ENCODE results near the gene TMEM169. TPM values are rescaled to one million over a fixed set of nuclear protein-coding genes. Genes with fewer than 3 reads are reported as not detected.
A peak's percentile ranks its signal among the peaks of the same experiment; 100 is the strongest.

TMEM169 gene
- total and polyA plus RNA-seq, 2 of the 13 experiments (the other 11 are each of a cell fraction or from before 2014, with no cell fraction given) = 1.5 to 4.5 TPM

DNA sequence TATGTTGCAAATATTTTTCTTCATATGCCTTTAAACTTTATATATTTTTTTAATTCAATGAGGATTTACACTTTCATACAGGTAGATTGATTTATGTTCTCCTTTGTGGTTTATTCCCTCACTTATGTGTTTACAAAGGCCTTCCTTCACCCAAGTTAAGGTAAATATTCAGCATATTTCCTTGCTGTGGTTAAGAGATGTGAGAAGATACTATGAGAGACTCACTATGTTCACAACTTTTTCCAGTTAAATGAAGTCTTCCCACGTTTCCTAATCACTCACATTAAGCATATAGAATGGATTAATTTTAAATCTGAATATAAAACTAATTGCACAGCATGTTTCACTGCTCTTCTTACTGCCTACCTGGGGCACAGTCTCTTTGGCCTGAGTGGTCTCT is 707 bp upstream of the TMEM169 start:
- BruUV-seq (replicated peaks) = TSS peak; percentile 79
- Histone ChIP-seq H4K20me1 (ENCODE audit: insufficient read depth, low read length) (no peaks in the 10 kb centered on the region), H3K9me3 (ENCODE audit: low read length) (no peaks in the 10 kb centered on the region), H3K27ac (ENCODE audit: extremely low read length, insufficient read depth, low read length) (peak overlapping the region; percentile 88), H3K4me3 (replicated peaks in 1 of 3; ENCODE audit: insufficient read depth in 1 of 3, low read depth in 2 of 3, low read length in 3 of 3) (peak overlapping the region; percentile 85 to 100 (median 99)), H3K9ac (ENCODE audit: insufficient read depth, low read depth, low read length) (peak overlapping the region; percentile 92), H3K4me2 (ENCODE audit: low read depth, low read length) (peak overlapping the region; percentile 97), H3K4me1 (ENCODE audit: insufficient read depth, low read length) (peaks cover 83% of the 10 kb centered on the region), H3K27me3 (ENCODE audit: control insufficient read depth in 1 of 2, insufficient read depth in 2 of 2, low read length in 2 of 2) (no peaks in the 10 kb centered on the region; a peak in 1 of 5 replicates), H3K79me2 (ENCODE audit: insufficient read depth, low read length) (peaks cover 51% of the 10 kb centered on the region), H2AFZ (ENCODE audit: low read length) (no peak overlapping the region), H3K36me3 (replicated peaks in 1 of 2; ENCODE audit: control insufficient read depth in 1 of 2, insufficient read depth in 2 of 2, low read length in 2 of 2) (no peaks in the 10 kb centered on the region)
- DNase-seq (ENCODE audit: low spot score) = no peak
- 0% methylated on average over 1 of the region's 1 CpG for WGBS (ENCODE audit: low lambda C conversion rate)
- intact Hi-C loops (cut with micrococcal nuclease; ENCODE audit: unreplicated experiment) (no loop called here), in situ Hi-C loops (cut with HindIII; ENCODE audit: extremely low pct_ligation_motif_present, low pct_unique_long_range_greater_than_20kb) (no loop called here)
- FAIRE-seq = no peak
- ChIA-PET POLR2A (interaction anchor here (0.9 to 5.3 kb wide), 10 partner anchors 10 to 42 kb away, joined by 3 to 131 read pairs (median 9); partner anchors contain the start of gene XRCC5), CTCF (ENCODE audit: low intra/inter-chr PET ratio, low total read pairs) (interaction anchor here (1.1 kb wide), 1 partner anchor 35 kb away, joined by 3 read pairs; no protein-coding TSS in a partner anchor)
- ATAC-seq = no peak
- 0 out of 2 replicates have a peak, but pooled peaks have one; percentile 26 for TF ChIP-seq ZSCAN20 (CRISPR knock-in tag; IDR thresholded peaks at IDR 0.05; ENCODE audit: borderline replicate concordance)
- no peak for TF ChIP-seq AKNA (CRISPR knock-in tag; IDR thresholded peaks at IDR 0.05; ENCODE audit: borderline replicate concordance)
- no peak for TF ChIP-seq HMG20B (CRISPR knock-in tag; conservative IDR thresholded peaks at IDR 0.05)
- no peak for TF ChIP-seq ZNF562 (CRISPR knock-in tag; IDR thresholded peaks at IDR 0.05; ENCODE audit: borderline replicate concordance)
- TF ChIP-seq ZNF777 (CRISPR knock-in tag; IDR thresholded peaks at IDR 0.05) = no peak
- TF ChIP-seq BORCS8-MEF2B (CRISPR knock-in tag; IDR thresholded peaks at IDR 0.05) = no peak
- TF ChIP-seq MAFK (conservative IDR thresholded peaks at IDR 0.05 in 1 of 2, IDR thresholded peaks at IDR 0.05 in 1 of 2; ENCODE audit: low read length in 2 of 2) = no peak
- TF ChIP-seq ZBTB42 (CRISPR knock-in tag; IDR thresholded peaks at IDR 0.05) = no peak
- TF ChIP-seq MIER3 (CRISPR knock-in tag; IDR thresholded peaks at IDR 0.05; ENCODE audit: borderline replicate concordance) = no peak
- no peak for TF ChIP-seq MLXIP (CRISPR knock-in tag; IDR thresholded peaks at IDR 0.05; ENCODE audit: borderline replicate concordance)
- no peak for TF ChIP-seq NCOR1 (IDR thresholded peaks at IDR 0.05; ENCODE audit: borderline replicate concordance, low read length)
- TF ChIP-seq ZNF20 (CRISPR knock-in tag; IDR thresholded peaks at IDR 0.05) = 0 out of 2 replicates have a peak, but pooled peaks have one; percentile 8
- no peak for TF ChIP-seq ERF (CRISPR knock-in tag; IDR thresholded peaks at IDR 0.05)
- TF ChIP-seq HDAC6 (IDR thresholded peaks at IDR 0.05; ENCODE audit: low read depth, low read length) = no peak
- TF ChIP-seq CAMTA2 (CRISPR knock-in tag; IDR thresholded peaks at IDR 0.05; ENCODE audit: borderline replicate concordance) = no peak
- 0 out of 2 replicates have a peak, but pooled peaks have one; percentile 1 for TF ChIP-seq KLF12 (CRISPR knock-in tag; IDR thresholded peaks at IDR 0.05; ENCODE audit: borderline replicate concordance)
- no peak for TF ChIP-seq ZNF550 (CRISPR knock-in tag; IDR thresholded peaks at IDR 0.05; ENCODE audit: borderline replicate concordance)
- TF ChIP-seq TBX3 (IDR thresholded peaks at IDR 0.05; ENCODE audit: borderline replicate concordance) = no peak
